CMK (cell line): ENCODE data around the gene XYLT1.
"Not testable (repeated sequence)": the region's sequence is repeated elsewhere in the genome, so short reads cannot be mapped to it uniquely, and the experiment has no call there.

Experiments used
- DNase-seq: peaks from one replicate; pipeline ENCODE4 v3.0.0-alpha.2; 2010; ENCODE audit warnings: low read depth

XYLT1 gene

GRCh38 chr16:17431012-17431411 is 39.7 kb downstream of the XYLT1 start:
- no peak for DNase-seq

GRCh38 chr16:17426451-17426850 is 44.3 kb downstream of the XYLT1 start:
- no peak for DNase-seq

GRCh38 chr16:17424771-17425170 is 46.0 kb downstream of the XYLT1 start:
- DNase-seq: no peak

- DNase-seq: no peak
Measured at GRCh38 chr16:17423221-17423620, 47.5 kb downstream of the XYLT1 start.

- no peak for DNase-seq
Measured at GRCh38 chr16:17420816-17421215, 49.9 kb downstream of the XYLT1 start.

- no peak for DNase-seq
Measured at GRCh38 chr16:17419266-17419665, 51.5 kb downstream of the XYLT1 start.

- DNase-seq: no peak
Measured at GRCh38 chr16:17417740-17418139, 53.0 kb downstream of the XYLT1 start.

- no peak for DNase-seq
Measured at GRCh38 chr16:17416461-17417311, 54.1 kb downstream of the XYLT1 start.

- no peak for DNase-seq
Measured at GRCh38 chr16:17414916-17415315, 55.8 kb downstream of the XYLT1 start.

- no peak for DNase-seq
Measured at GRCh38 chr16:17414421-17414820, 56.3 kb downstream of the XYLT1 start.

- no peak for DNase-seq
Measured at GRCh38 chr16:17413508-17413907, 57.3 kb downstream of the XYLT1 start.

GRCh38 chr16:17412791-17413190 is 58.0 kb downstream of the XYLT1 start:
- no peak for DNase-seq

- no peak for DNase-seq
Measured at GRCh38 chr16:17412221-17412620, 58.5 kb downstream of the XYLT1 start.

GRCh38 chr16:17411263-17411662 is 59.5 kb downstream of the XYLT1 start:
- no peak for DNase-seq

- not testable (repeated sequence) for DNase-seq
Measured at GRCh38 chr16:17410316-17410715, 60.4 kb downstream of the XYLT1 start.

GRCh38 chr16:17409894-17410293 is 60.9 kb downstream of the XYLT1 start:
- no peak for DNase-seq

GRCh38 chr16:17408955-17409441 is 61.8 kb downstream of the XYLT1 start:
- DNase-seq: no peak

- DNase-seq: no peak
Measured at GRCh38 chr16:17408296-17408695, 62.5 kb downstream of the XYLT1 start.

GRCh38 chr16:17407321-17407720 is 63.4 kb downstream of the XYLT1 start:
- no peak for DNase-seq

GRCh38 chr16:17404941-17405689 is 65.6 kb downstream of the XYLT1 start:
- DNase-seq: no peak

- DNase-seq: no peak
Measured at GRCh38 chr16:17403859-17404545, 66.8 kb downstream of the XYLT1 start.

- DNase-seq: no peak
Measured at GRCh38 chr16:17403156-17403809, 67.5 kb downstream of the XYLT1 start.
